ENCODE measurements around the gene WDR27.
"Not testable (repeated sequence)": the region's sequence is repeated elsewhere in the genome, so short reads cannot be mapped to it uniquely, and the experiment has no call there.

WDR27 gene

DNA sequence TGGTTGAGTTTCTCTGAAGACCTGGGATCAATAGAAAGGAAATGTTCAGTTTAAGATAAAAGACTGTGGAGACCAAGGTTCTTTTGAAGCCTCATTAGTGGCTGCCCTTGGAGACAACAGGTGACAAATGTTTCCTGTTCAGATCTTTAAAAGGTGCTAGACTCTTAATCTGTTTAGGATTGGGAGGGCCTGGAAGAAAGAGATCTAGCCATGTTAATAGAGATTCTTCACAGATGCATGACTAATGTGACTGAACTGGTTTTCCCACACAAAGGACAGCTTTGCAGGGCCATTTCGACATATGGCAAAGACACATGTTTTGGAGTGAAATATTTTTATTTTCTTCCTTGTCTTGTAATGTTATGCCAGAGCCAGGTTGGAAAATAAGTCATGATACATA lies 82.2 kb downstream of the WDR27 start:
- Histone ChIP-seq H3K9me2 (replicated peaks; ENCODE audit: insufficient read depth, low read length) (no peaks in the 10 kb centered on the region), H4K20me1 (ENCODE audit: low read depth, low read length) (no peaks in the 10 kb centered on the region), H2AFZ (ENCODE audit: low read depth, low read length, severe bottlenecking) (no peak overlapping the region), H3K4me3 (ENCODE audit: insufficient read depth, low read length, poor library complexity, severe bottlenecking) (no peak overlapping the region), H3K36me3 (ENCODE audit: low read length) (no peaks in the 10 kb centered on the region), H3K27ac (ENCODE audit: low read depth, low read length) (no peak overlapping the region), H3K9me3 (ENCODE audit: insufficient read depth, low read length) (no peaks in the 10 kb centered on the region), H3K79me2 (ENCODE audit: insufficient read depth, low read length) (no peaks in the 10 kb centered on the region), H3K27me3 (ENCODE audit: low read length) (no peaks in the 10 kb centered on the region), H3F3A (ENCODE audit: insufficient read depth) (no peaks in the 10 kb centered on the region), H3K4me2 (ENCODE audit: low read depth, low read length, poor library complexity, severe bottlenecking) (no peak overlapping the region), H3K9ac (ENCODE audit: low read length) (no peak overlapping the region)
- TF ChIP-seq, protein P1, sequence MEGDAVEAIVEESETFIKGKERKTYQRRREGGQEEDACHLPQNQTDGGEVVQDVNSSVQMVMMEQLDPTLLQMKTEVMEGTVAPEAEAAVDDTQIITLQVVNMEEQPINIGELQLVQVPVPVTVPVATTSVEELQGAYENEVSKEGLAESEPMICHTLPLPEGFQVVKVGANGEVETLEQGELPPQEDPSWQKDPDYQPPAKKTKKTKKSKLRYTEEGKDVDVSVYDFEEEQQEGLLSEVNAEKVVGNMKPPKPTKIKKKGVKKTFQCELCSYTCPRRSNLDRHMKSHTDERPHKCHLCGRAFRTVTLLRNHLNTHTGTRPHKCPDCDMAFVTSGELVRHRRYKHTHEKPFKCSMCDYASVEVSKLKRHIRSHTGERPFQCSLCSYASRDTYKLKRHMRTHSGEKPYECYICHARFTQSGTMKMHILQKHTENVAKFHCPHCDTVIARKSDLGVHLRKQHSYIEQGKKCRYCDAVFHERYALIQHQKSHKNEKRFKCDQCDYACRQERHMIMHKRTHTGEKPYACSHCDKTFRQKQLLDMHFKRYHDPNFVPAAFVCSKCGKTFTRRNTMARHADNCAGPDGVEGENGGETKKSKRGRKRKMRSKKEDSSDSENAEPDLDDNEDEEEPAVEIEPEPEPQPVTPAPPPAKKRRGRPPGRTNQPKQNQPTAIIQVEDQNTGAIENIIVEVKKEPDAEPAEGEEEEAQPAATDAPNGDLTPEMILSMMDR (IDR thresholded peaks at IDR 0.05; ENCODE audit: insufficient read depth, low read length, poor library complexity, severe bottlenecking) = no peak
- TF ChIP-seq EZH2phosphoT487 (conservative IDR thresholded peaks at IDR 0.05; ENCODE audit: low read length) = no peak

- Histone ChIP-seq H3K27me3 (ENCODE audit: low read length) (no peaks in the 10 kb centered on the region), H3K36me3 (ENCODE audit: low read length) (no peaks in the 10 kb centered on the region), H3K9ac (ENCODE audit: low read length) (no peak overlapping the region), H3K27ac (ENCODE audit: low read depth, low read length) (no peak overlapping the region), H3K9me2 (replicated peaks; ENCODE audit: insufficient read depth, low read length) (no peaks in the 10 kb centered on the region), H2AFZ (ENCODE audit: low read depth, low read length, severe bottlenecking) (no peak overlapping the region), H3F3A (ENCODE audit: insufficient read depth) (no peaks in the 10 kb centered on the region), H3K4me3 (ENCODE audit: insufficient read depth, low read length, poor library complexity, severe bottlenecking) (no peak overlapping the region), H4K20me1 (ENCODE audit: low read depth, low read length) (no peaks in the 10 kb centered on the region), H3K9me3 (ENCODE audit: insufficient read depth, low read length) (no peaks in the 10 kb centered on the region), H3K4me2 (ENCODE audit: low read depth, low read length, poor library complexity, severe bottlenecking) (no peak overlapping the region), H3K79me2 (ENCODE audit: insufficient read depth, low read length) (no peaks in the 10 kb centered on the region)
- TF ChIP-seq EZH2phosphoT487 (conservative IDR thresholded peaks at IDR 0.05; ENCODE audit: low read length) = no peak
- TF ChIP-seq, protein P1 (IDR thresholded peaks at IDR 0.05; ENCODE audit: insufficient read depth, low read length, poor library complexity, severe bottlenecking) = no peak
Observed at GRCh38 chr6:169618526-169619490, 83.0 kb downstream of the WDR27 start.

DNA sequence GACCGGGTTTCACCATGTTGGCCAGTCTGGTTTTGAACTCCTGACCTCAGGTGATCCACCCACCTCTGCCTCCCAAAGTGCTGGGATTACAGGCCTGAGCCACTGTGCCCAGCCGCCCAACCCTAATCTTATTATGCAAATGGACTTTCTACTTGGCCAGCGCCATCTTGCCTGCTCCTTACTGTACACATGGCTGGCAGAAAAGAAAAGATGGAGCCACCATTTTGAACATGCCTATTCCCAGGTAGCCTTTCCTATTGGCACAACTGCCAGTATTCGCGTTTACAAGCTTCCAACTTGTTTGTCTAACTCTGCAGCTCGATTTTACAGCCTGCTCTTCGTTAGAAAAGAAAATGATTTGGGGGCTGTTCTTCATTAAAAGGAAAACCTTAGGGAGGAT lies 84.3 kb downstream of the WDR27 start:
- Histone ChIP-seq H3K4me2 (ENCODE audit: low read depth, low read length, poor library complexity, severe bottlenecking) (no peak overlapping the region), H3K4me3 (ENCODE audit: insufficient read depth, low read length, poor library complexity, severe bottlenecking) (no peak overlapping the region), H3K27me3 (ENCODE audit: low read length) (no peaks in the 10 kb centered on the region), H3F3A (ENCODE audit: insufficient read depth) (no peaks in the 10 kb centered on the region), H3K9me2 (replicated peaks; ENCODE audit: insufficient read depth, low read length) (no peaks in the 10 kb centered on the region), H4K20me1 (ENCODE audit: low read depth, low read length) (no peaks in the 10 kb centered on the region), H3K79me2 (ENCODE audit: insufficient read depth, low read length) (no peaks in the 10 kb centered on the region), H3K27ac (ENCODE audit: low read depth, low read length) (no peak overlapping the region), H2AFZ (ENCODE audit: low read depth, low read length, severe bottlenecking) (no peak overlapping the region), H3K9me3 (ENCODE audit: insufficient read depth, low read length) (no peaks in the 10 kb centered on the region), H3K36me3 (ENCODE audit: low read length) (no peaks in the 10 kb centered on the region), H3K9ac (ENCODE audit: low read length) (no peak overlapping the region)
- TF ChIP-seq EZH2phosphoT487 (conservative IDR thresholded peaks at IDR 0.05; ENCODE audit: low read length) = no peak
- TF ChIP-seq, protein P1 (IDR thresholded peaks at IDR 0.05; ENCODE audit: insufficient read depth, low read length, poor library complexity, severe bottlenecking) = no peak

GRCh38 chr6:169608609-169609008 lies 93.2 kb downstream of the WDR27 start:
- H3F3A ChIP-seq (ENCODE audit: insufficient read depth); H3K4me3 ChIP-seq (ENCODE audit: insufficient read depth, low read length, poor library complexity, severe bottlenecking); H3K79me2 ChIP-seq (ENCODE audit: insufficient read depth, low read length); H3K4me2 ChIP-seq (ENCODE audit: low read depth, low read length, poor library complexity, severe bottlenecking); H3K9ac ChIP-seq (ENCODE audit: low read length); H3K27ac ChIP-seq (ENCODE audit: low read depth, low read length); H3K9me3 ChIP-seq (ENCODE audit: insufficient read depth, low read length); H3K36me3 ChIP-seq (ENCODE audit: low read length); H3K27me3 ChIP-seq (ENCODE audit: low read length); H3K9me2 ChIP-seq (replicated peaks; ENCODE audit: insufficient read depth, low read length); H4K20me1 ChIP-seq (ENCODE audit: low read depth, low read length); H2AFZ ChIP-seq (ENCODE audit: low read depth, low read length, severe bottlenecking): not testable (repeated sequence)
